CD4-positive, alpha-beta T cell (primary cell): ENCODE results near the gene TOPAZ1. TPM values are rescaled to one million over a fixed set of nuclear protein-coding genes. Genes with fewer than 3 reads are reported as not detected.

Experiments
- ATAC-seq: fragments of 200-7000 bp; cut with Tn5 transposase; one replicate; pipeline ENCODE4 v1.10.0; 2022; ENCODE audit warnings: mild to moderate bottlenecking; ENCODE audit not compliant: poor library complexity
- CTCF ChIA-PET: fragments of 350-600 bp; sonication (Branson Sonifier 250); formaldehyde crosslinking; loops from one replicate; lab custom pipeline; 2021; ENCODE audit warnings: antibody characterized with exemption, inconsistent platforms; lab: Charles Lee
- POLR2A ChIA-PET: fragments of 350-600 bp; sonication (Branson Sonifier 250); formaldehyde crosslinking; loops from one replicate; lab custom pipeline; 2021; ENCODE audit warnings: antibody characterized with exemption, inconsistent platforms; lab: Charles Lee
- DNase-seq, 14 experiments: peaks; one replicate each; pipeline ENCODE4 v3.0.0-alpha.2; 2013 to 2020; ENCODE audit warnings: mixed read lengths in 2 of 14
- H3K27ac ChIP-seq, 2 donors: one replicate each; pipeline versions ENCODE4 v1.5.1 to v1.7.0; 2013; ENCODE audit warnings: low read length in 2 of 2, low read depth in 1 of 2, mild to moderate bottlenecking in 1 of 2
- H3K27me3 ChIP-seq, 2 experiments: 1 replicate in 1 of 2; 2 replicates in 1 of 2; pipeline versions ENCODE4 v1.6.1 to v1.7.0; 2013; ENCODE audit warnings: low read length in 2 of 2, control low read depth in 1 of 2, mild to moderate bottlenecking in 1 of 2, moderate library complexity in 1 of 2; ENCODE audit not compliant: insufficient read depth in 2 of 2, control insufficient read depth in 1 of 2
- H3K36me3 ChIP-seq: one replicate; pipeline ENCODE4 v1.6.1; 2013; ENCODE audit warnings: low read length, control low read depth; ENCODE audit not compliant: insufficient read depth
- H3K4me1 ChIP-seq: one replicate; pipeline ENCODE4 v1.6.1; 2013; ENCODE audit warnings: low read length, control low read depth; ENCODE audit not compliant: insufficient read depth
- H3K4me3 ChIP-seq: one replicate; pipeline ENCODE4 v1.5.1; 2013; ENCODE audit warnings: mild to moderate bottlenecking, low read length, moderate library complexity
- H3K9me3 ChIP-seq, 2 experiments: 1 replicate in 1 of 2; 2 replicates in 1 of 2; pipeline versions ENCODE4 v1.6.1 to v1.7.0; 2013; ENCODE audit warnings: low read length in 2 of 2, mild to moderate bottlenecking in 2 of 2, control low read depth in 1 of 2, moderate library complexity in 1 of 2; ENCODE audit not compliant: control insufficient read depth in 1 of 2, insufficient read depth in 1 of 2
- H3K27ac Mint-ChIP-seq: one replicate; pipeline ENCODE4 v1.8.0; 2020; ENCODE audit warnings: mixed read lengths
- H3K27me3 Mint-ChIP-seq: one replicate; pipeline ENCODE4 v1.8.0; 2021; ENCODE audit warnings: mixed read lengths
- H3K36me3 Mint-ChIP-seq: one replicate; pipeline ENCODE4 v1.8.0; 2021; ENCODE audit warnings: low read depth, mixed read lengths
- H3K4me1 Mint-ChIP-seq: one replicate; pipeline ENCODE4 v1.8.0; 2021; ENCODE audit warnings: low read depth, mixed read lengths
- H3K4me3 Mint-ChIP-seq: one replicate; pipeline ENCODE4 v1.8.0; 2020; ENCODE audit warnings: mild to moderate bottlenecking, mixed read lengths
- H3K9me3 Mint-ChIP-seq: one replicate; pipeline ENCODE4 v1.8.0; 2020; ENCODE audit warnings: mixed read lengths
- CTCF ChIP-seq: fragments of 200-600 bp; IDR thresholded peaks from one replicate; pipeline ENCODE4 v1.8.0; 2022; ENCODE audit warnings: antibody characterized with exemption, mild to moderate bottlenecking
- intact Hi-C, 2 experiments: fragments of 100-400 bp; cut with DNase I in 1 of 2; cut with micrococcal nuclease in 1 of 2; formaldehyde crosslinking; loops; one replicate each; pipeline versions ENCODE4 v1.15.1 to v1.9.0; 2023 to 2025; cut with DNase I, micrococcal nuclease
- total RNA-seq, 174 experiments: library from RNA in 2 of 174; stranded (reverse) in 2 of 174; gene quantifications; one replicate each; pipeline ENCODE4 v1.2.3 and lab custom pipeline; 2021 to 2026

TOPAZ1 gene
- total RNA-seq, 2 experiments from 2014 or later = not detected

GRCh38 chr3:44326019-44326418, 84.3 kb downstream of the TOPAZ1 start:
- peaks cover 0 to 9% of the 10 kb centered on the region in 2 experiments for H3K27me3 ChIP-seq
- Mint-ChIP-seq H3K36me3 (no peaks in the 10 kb centered on the region), H3K4me3 (no peak overlapping the region), H3K27ac (no peak overlapping the region), H3K9me3 (no peaks in the 10 kb centered on the region), H3K4me1 (no peaks in the 10 kb centered on the region), H3K27me3 (peaks cover 13% of the 10 kb centered on the region)
- no peak overlapping the region for H3K27ac ChIP-seq
- no peaks in the 10 kb centered on the region for H3K36me3 ChIP-seq
- no peak overlapping the region for H3K4me3 ChIP-seq
- DNase-seq (no peak), ATAC-seq (no peak)
- ChIA-PET POLR2A (interaction anchor here (0.7 kb wide), 1 partner anchor 207 kb away, joined by 4 read pairs; no protein-coding TSS in a partner anchor), CTCF (no interaction called here)
- intact Hi-C loops = loop anchor here in 1 of 2 experiments (10.0 kb wide), 1 partner anchor 109 kb away; no protein-coding TSS in a partner anchor
- no peak for TF ChIP-seq CTCF
- H3K4me1 ChIP-seq = no peaks in the 10 kb centered on the region
- no peaks in the 10 kb centered on the region for H3K9me3 ChIP-seq

- TF ChIP-seq CTCF = no peak
- POLR2A ChIA-PET = interaction anchor here (0.7 kb wide), 1 partner anchor 207 kb away, joined by 4 read pairs; no protein-coding TSS in a partner anchor
These were observed 84.8 kb downstream of the TOPAZ1 start for GRCh38 chr3:44326515-44326914.

GRCh38 chr3:44329946-44330345, 88.3 kb downstream of the TOPAZ1 start:
- H3K36me3 Mint-ChIP-seq = no peaks in the 10 kb centered on the region
- H3K4me1 Mint-ChIP-seq = no peaks in the 10 kb centered on the region
- Histone ChIP-seq H3K4me1 (no peaks in the 10 kb centered on the region), H3K4me3 (no peak overlapping the region), H3K36me3 (no peaks in the 10 kb centered on the region), H3K9me3 (no peaks in the 10 kb centered on the region), H3K27me3 (peaks cover 0 to 9% of the 10 kb centered on the region in 2 experiments), H3K27ac (no peak overlapping the region)
- TF ChIP-seq CTCF = no peak
- ATAC-seq (no peak), DNase-seq (no peak)
- no peak overlapping the region for H3K4me3 Mint-ChIP-seq
- H3K9me3 Mint-ChIP-seq = no peaks in the 10 kb centered on the region
- no peak overlapping the region for H3K27ac Mint-ChIP-seq
- intact Hi-C loops = loop anchor here (10.0 kb wide), 4 partner anchors 105 to 635 kb away; partner anchors contain the start of genes ABHD5 (in 1 of the 2), ZNF197 (in 1 of the 2) and ZNF445 (in 1 of the 2)
- H3K27me3 Mint-ChIP-seq = peaks cover 34% of the 10 kb centered on the region
- CTCF ChIA-PET = no interaction called here
- POLR2A ChIA-PET = no interaction called here

More at GRCh38 chr3:44326515-44326914, 84.8 kb downstream of the TOPAZ1 start:
- peaks cover 13% of the 10 kb centered on the region for H3K27me3 Mint-ChIP-seq
- CTCF ChIA-PET = no interaction called here
- Histone ChIP-seq H3K27ac (no peak overlapping the region), H3K4me3 (no peak overlapping the region), H3K27me3 (peaks cover 0 to 9% of the 10 kb centered on the region in 2 experiments), H3K4me1 (no peaks in the 10 kb centered on the region), H3K36me3 (no peaks in the 10 kb centered on the region), H3K9me3 (no peaks in the 10 kb centered on the region)
- H3K4me3 Mint-ChIP-seq = no peak overlapping the region
- DNase-seq = no peak
- ATAC-seq = no peak
- H3K4me1 Mint-ChIP-seq = no peaks in the 10 kb centered on the region
- H3K36me3 Mint-ChIP-seq = no peaks in the 10 kb centered on the region
- intact Hi-C loops = loop anchor here in 1 of 2 experiments (10.0 kb wide), 1 partner anchor 108 kb away; no protein-coding TSS in a partner anchor
- H3K27ac Mint-ChIP-seq = no peak overlapping the region
- no peaks in the 10 kb centered on the region for H3K9me3 Mint-ChIP-seq
